Adrenal gland (tissue), 5 donors: ENCODE data around the gene PAK5.

ENCODE experiments used
- POLR2A ChIP-seq, 2 donors: fragments of 450-650 bp; IDR thresholded peaks; one replicate each; pipeline ENCODE4 v1.6.1; 2017; ENCODE audit warnings: antibody characterized with exemption in 2 of 2, mild to moderate bottlenecking in 2 of 2, moderate library complexity in 1 of 2
- TF ChIP-seq, protein P1 (sequence below), 6 experiments: fragments of 450-650 bp in 4 of 6; fragments of 200-600 bp in 2 of 6; sonication (generic) in 1 of 6; IDR thresholded peaks; 1 replicate in 5 of 6; 2 replicates in 1 of 6; pipeline versions ENCODE4 v1.5.1 to v1.8.0; 2016 to 2021; ENCODE audit warnings: antibody characterized with exemption in 6 of 6, mild to moderate bottlenecking in 2 of 6, moderate library complexity in 1 of 6
- donor health status: DM: no; HTN: no; CAD: no.

DNA sequence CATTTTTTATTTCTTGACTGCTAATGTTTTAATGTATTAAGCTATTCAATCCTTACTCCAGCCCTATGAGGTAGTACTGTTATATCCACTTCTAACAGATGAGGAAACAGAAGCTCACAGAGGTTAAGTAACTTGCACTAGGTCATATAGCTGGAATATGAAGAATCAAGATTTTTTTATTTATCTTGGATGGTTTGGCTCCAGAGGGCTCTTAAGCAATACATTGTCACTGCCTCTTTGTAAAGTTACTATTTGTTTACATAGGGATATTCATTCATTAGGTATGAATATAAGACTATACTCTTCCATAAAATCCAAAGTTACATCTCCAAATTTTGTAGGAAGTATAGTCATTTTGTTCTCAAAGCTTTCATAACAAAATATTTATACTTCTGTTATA, 210.7 kb downstream of the PAK5 start:
- no peak for TF ChIP-seq POLR2A (IDR thresholded peaks at IDR 0.05)
- TF ChIP-seq, protein P1, sequence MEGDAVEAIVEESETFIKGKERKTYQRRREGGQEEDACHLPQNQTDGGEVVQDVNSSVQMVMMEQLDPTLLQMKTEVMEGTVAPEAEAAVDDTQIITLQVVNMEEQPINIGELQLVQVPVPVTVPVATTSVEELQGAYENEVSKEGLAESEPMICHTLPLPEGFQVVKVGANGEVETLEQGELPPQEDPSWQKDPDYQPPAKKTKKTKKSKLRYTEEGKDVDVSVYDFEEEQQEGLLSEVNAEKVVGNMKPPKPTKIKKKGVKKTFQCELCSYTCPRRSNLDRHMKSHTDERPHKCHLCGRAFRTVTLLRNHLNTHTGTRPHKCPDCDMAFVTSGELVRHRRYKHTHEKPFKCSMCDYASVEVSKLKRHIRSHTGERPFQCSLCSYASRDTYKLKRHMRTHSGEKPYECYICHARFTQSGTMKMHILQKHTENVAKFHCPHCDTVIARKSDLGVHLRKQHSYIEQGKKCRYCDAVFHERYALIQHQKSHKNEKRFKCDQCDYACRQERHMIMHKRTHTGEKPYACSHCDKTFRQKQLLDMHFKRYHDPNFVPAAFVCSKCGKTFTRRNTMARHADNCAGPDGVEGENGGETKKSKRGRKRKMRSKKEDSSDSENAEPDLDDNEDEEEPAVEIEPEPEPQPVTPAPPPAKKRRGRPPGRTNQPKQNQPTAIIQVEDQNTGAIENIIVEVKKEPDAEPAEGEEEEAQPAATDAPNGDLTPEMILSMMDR (IDR thresholded peaks at IDR 0.05), result no peak
